A549 (cell line): Measurements from ENCODE around the gene APC. TPM values are rescaled to one million over a fixed set of nuclear protein-coding genes. Genes with fewer than 3 reads are reported as not detected.
"Not testable (repeated sequence)": the region's sequence is repeated elsewhere in the genome, so short reads cannot be mapped to it uniquely, and the experiment has no call there.

Experiments
- ATAC-seq, 2 experiments: fragments of 200-7000 bp in 1 of 2; fragments of >200 bp in 1 of 2; cut with Nextera tagmentation in 1 of 2; cut with Tn5 transposase in 1 of 2; 3 replicates each; pipeline versions ENCODE4 v1.8.0 to v1.9.1; 2018 to 2020; ENCODE audit warnings: mild to moderate bottlenecking in 1 of 2, moderate library complexity in 1 of 2
- CTCF ChIA-PET: fragments of 300-600 bp; sonication (Branson Sonifier 250); formaldehyde crosslinking; extraction: SDS; loops from one replicate; lab custom pipeline; 2021; ENCODE audit warnings: antibody characterized with exemption, inconsistent platforms; lab: Yijun Ruan, JAX
- POLR2A ChIA-PET: fragments of 350-600 bp; formaldehyde crosslinking; extraction: SDS; loops from one replicate; lab custom pipeline; 2021; ENCODE audit warnings: antibody characterized with exemption, inconsistent platforms; lab: Yijun Ruan, JAX
- DNase-seq, 2 experiments: peaks; one replicate each; pipeline versions ENCODE4 v3.0.0 to v3.0.0-alpha.2; 2011 to 2016; ENCODE audit warnings: low read depth in 1 of 2, low spot score in 1 of 2
- FAIRE-seq: peaks from 2 replicates; lab custom pipeline; 2011; peaks lifted over from hg19 to GRCh38; lab: Jason Lieb, UNC
- H3K27ac ChIP-seq, 2 experiments: fragments of >200 bp; sonication (Bioruptor Twin); formaldehyde crosslinking; 3 replicates each; pipeline ENCODE4 v1.5.1; 2016 to 2017
- H3K4me1 ChIP-seq: fragments of >200 bp; sonication (Bioruptor Twin); formaldehyde crosslinking; 3 replicates; pipeline ENCODE4 v1.6.1; 2016
- H3K4me2 ChIP-seq: fragments of >200 bp; sonication (Bioruptor Twin); formaldehyde crosslinking; 3 replicates; pipeline ENCODE4 v1.6.1; 2016
- H3K4me3 ChIP-seq: fragments of >200 bp; sonication (Bioruptor Twin); formaldehyde crosslinking; 3 replicates; pipeline ENCODE4 v1.5.1; 2016
- H3K9me3 ChIP-seq: fragments of >200 bp; sonication (Bioruptor Twin); formaldehyde crosslinking; 3 replicates; pipeline ENCODE4 v1.6.1; 2016
- CHD4 ChIP-seq: fragments of 200-600 bp; sonication (generic); IDR thresholded peaks from 2 replicates; pipeline ENCODE4 v1.6.1; 2016; ENCODE audit warnings: antibody characterized with exemption, mild to moderate bottlenecking, borderline replicate concordance
- EHF ChIP-seq: fragments of 250-450 bp; sonication (Bioruptor Pico); IDR thresholded peaks from 2 replicates; pipeline ENCODE4 v1.5.0; 2020; ENCODE audit warnings: mild to moderate bottlenecking
- EHMT2 ChIP-seq: fragments of 200-600 bp; sonication (generic); IDR thresholded peaks from 2 replicates; pipeline ENCODE4 v1.6.1; 2016; ENCODE audit warnings: antibody characterized with exemption, low read depth, mild to moderate bottlenecking, moderate library complexity
- FOSL2 ChIP-seq, 2 experiments: fragments of 450-650 bp in 1 of 2; fragments of >200 bp in 1 of 2; sonication (Bioruptor Twin) in 1 of 2; formaldehyde crosslinking; IDR thresholded peaks; 2 replicates each; pipeline versions ENCODE4 v1.5.0 to v1.6.1; 2016 to 2020; ENCODE audit warnings: mild to moderate bottlenecking in 1 of 2, moderate library complexity in 1 of 2
- FOXS1 ChIP-seq: fragments of 250-450 bp; sonication (Bioruptor Pico); IDR thresholded peaks from 2 replicates; pipeline ENCODE4 v1.5.0; 2020; ENCODE audit warnings: mild to moderate bottlenecking, moderate library complexity
- HDAC2 ChIP-seq: fragments of 200-600 bp; sonication (generic); IDR thresholded peaks from 2 replicates; pipeline ENCODE4 v1.6.1; 2016
- HMGXB4 ChIP-seq: fragments of 250-450 bp; sonication (Bioruptor Pico); IDR thresholded peaks from 2 replicates; pipeline ENCODE4 v1.5.0; 2021; ENCODE audit warnings: mild to moderate bottlenecking, moderate library complexity, borderline replicate concordance
- HOXB5 ChIP-seq: fragments of 250-450 bp; sonication (Bioruptor Pico); IDR thresholded peaks from 2 replicates; pipeline ENCODE4 v1.5.0; 2020; ENCODE audit warnings: mild to moderate bottlenecking, moderate library complexity
- MAFK ChIP-seq: fragments of 450-650 bp; IDR thresholded peaks from 2 replicates; pipeline ENCODE4 v1.6.1; 2014; ENCODE audit not compliant: partially characterized antibody
- MAX ChIP-seq: IDR thresholded peaks from 2 replicates; pipeline ENCODE4 v1.6.1; 2012
- POLR2A ChIP-seq: IDR thresholded peaks from 2 replicates; pipeline ENCODE4 v1.6.1; 2012; ENCODE audit warnings: mild to moderate bottlenecking, low read length
- POLR2AphosphoS2 ChIP-seq: conservative IDR thresholded peaks from 2 replicates; pipeline ENCODE4 v1.6.1; 2012; ENCODE audit warnings: low read length, improper control_type of control experiment, inconsistent platforms
- RAD21 ChIP-seq, 2 experiments: fragments of >200 bp in 1 of 2; sonication (Bioruptor Twin) in 1 of 2; formaldehyde crosslinking in 1 of 2; IDR thresholded peaks in 1 of 2; conservative IDR thresholded peaks in 1 of 2; 2 replicates in 1 of 2; 3 replicates in 1 of 2; pipeline ENCODE4 v1.6.1; 2012 to 2018; ENCODE audit warnings: inconsistent platforms in 1 of 2
- RARB ChIP-seq: fragments of 250-450 bp; sonication (Bioruptor Pico); IDR thresholded peaks from 2 replicates; pipeline ENCODE4 v1.8.0; 2021; ENCODE audit warnings: mild to moderate bottlenecking, moderate library complexity
- RCOR1 ChIP-seq: fragments of 150-350 bp; IDR thresholded peaks from 2 replicates; pipeline ENCODE4 v1.6.1; 2014; ENCODE audit warnings: antibody characterized with exemption, low read length, low read depth
- RFX5 ChIP-seq: fragments of 450-650 bp; IDR thresholded peaks from 2 replicates; pipeline ENCODE4 v1.7.1; 2014; ENCODE audit warnings: antibody characterized with exemption, mild to moderate bottlenecking, moderate library complexity
- RNF2 ChIP-seq: fragments of 200-600 bp; sonication (generic); IDR thresholded peaks from 2 replicates; pipeline ENCODE4 v1.6.1; 2016; ENCODE audit warnings: low read depth, mild to moderate bottlenecking, antibody characterized with exemption, moderate library complexity, borderline replicate concordance
- SREBF2 ChIP-seq: fragments of 450-650 bp; IDR thresholded peaks from 2 replicates; pipeline ENCODE4 v1.6.1; 2014; ENCODE audit warnings: mild to moderate bottlenecking, moderate library complexity
- ZNF302 ChIP-seq: fragments of 250-450 bp; sonication (Bioruptor Pico); IDR thresholded peaks from 2 replicates; pipeline ENCODE4 v1.9.0; 2021; ENCODE audit warnings: inconsistent platforms, mild to moderate bottlenecking, moderate library complexity
- WGBS: methylation state at CpG from one replicate; pipeline ENCODE4 v1.1.6; 2017; ENCODE audit errors: missing lambda C conversion rate; 5-methylcytosine and 5-hydroxymethylcytosine counted together
- polyA plus RNA-seq, 4 experiments: library from polyadenylated mRNA; depleted of rRNA in 3 of 4; stranded (reverse); fragments of >200 nt; fragmentation: RNase III in 1 of 4; extraction: RNeasy Plus Mini Kit Qiagen cat#74134 plus additional on column Dnase treatment in 1 of 4; gene quantifications; 2 replicates in 3 of 4; 3 replicates in 1 of 4; pipeline ENCODE4 v1.2.3, GENCODE V29; 2011 to 2017
- TF ChIP-seq, protein P1 (sequence below): fragments of 450-650 bp; IDR thresholded peaks from 2 replicates; pipeline ENCODE4 v1.6.1; 2014; ENCODE audit warnings: antibody characterized with exemption

The APC gene
- polyA plus RNA-seq, 2 of the 4 experiments (the other 2 are of a cell fraction): 10.6 to 21.2 TPM

GRCh38 chr5:112885001-112885400, 147.3 kb downstream of the APC start:
- Histone ChIP-seq H3K4me3 (no peak overlapping the region), H3K4me2 (no peak overlapping the region), H3K4me1 (no peaks in the 10 kb centered on the region), H3K9me3 (no peaks in the 10 kb centered on the region), H3K27ac (no peak overlapping the region)
- FAIRE-seq (no peak), ATAC-seq (no peak), DNase-seq (no peak)
- 82% methylated on average over 3 of the region's 3 CpGs for WGBS
- ChIA-PET CTCF (interaction anchor here (1.2 to 2.7 kb wide), 2 partner anchors 11 to 15 kb away, joined by 5 to 8 read pairs; no protein-coding TSS in a partner anchor), POLR2A (no interaction called here)
- TF ChIP-seq EHMT2 (no peak), FOXS1 (CRISPR knock-in tag) (no peak), MAFK (no peak), POLR2AphosphoS2 (no peak)

- no peaks in the 10 kb centered on the region for H3K4me1 ChIP-seq
- H3K4me3 ChIP-seq: no peak overlapping the region
- H3K9me3 ChIP-seq: no peaks in the 10 kb centered on the region
- CTCF ChIA-PET: no interaction called here
- TF ChIP-seq HDAC2: no peak
- no peak for TF ChIP-seq FOSL2 (IDR thresholded peaks at IDR 0.05)
- no peak for TF ChIP-seq FOSL2 (CRISPR knock-in tag; IDR thresholded peaks at IDR 0.05)
- TF ChIP-seq ZNF302: no peak
- TF ChIP-seq RNF2: no peak
- no peak for TF ChIP-seq RCOR1
- TF ChIP-seq RFX5: no peak
- TF ChIP-seq RAD21 (conservative IDR thresholded peaks at IDR 0.05 in 1 of 2, IDR thresholded peaks at IDR 0.05 in 1 of 2): no peak
- no peak for TF ChIP-seq HMGXB4 (CRISPR knock-in tag)
- no peak for TF ChIP-seq HOXB5
- no peak for TF ChIP-seq EHF (CRISPR knock-in tag)
- TF ChIP-seq SREBF2: no peak
- no peak for TF ChIP-seq MAX
- TF ChIP-seq CHD4: no peak
- no peak for TF ChIP-seq POLR2A
- no peak for TF ChIP-seq RARB (CRISPR knock-in tag)
- TF ChIP-seq MAFK: no peak
- TF ChIP-seq, protein P1, sequence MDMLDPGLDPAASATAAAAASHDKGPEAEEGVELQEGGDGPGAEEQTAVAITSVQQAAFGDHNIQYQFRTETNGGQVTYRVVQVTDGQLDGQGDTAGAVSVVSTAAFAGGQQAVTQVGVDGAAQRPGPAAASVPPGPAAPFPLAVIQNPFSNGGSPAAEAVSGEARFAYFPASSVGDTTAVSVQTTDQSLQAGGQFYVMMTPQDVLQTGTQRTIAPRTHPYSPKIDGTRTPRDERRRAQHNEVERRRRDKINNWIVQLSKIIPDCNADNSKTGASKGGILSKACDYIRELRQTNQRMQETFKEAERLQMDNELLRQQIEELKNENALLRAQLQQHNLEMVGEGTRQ: no peak
- TF ChIP-seq, all 56 proteins: peak for 0
- WGBS: 97% methylated on average over 4 of the region's 4 CpGs
- no peak overlapping the region for H3K4me2 ChIP-seq
- no peak for DNase-seq
- POLR2A ChIA-PET: no interaction called here
- FAIRE-seq: no peak
- ATAC-seq: no peak
- H3K27ac ChIP-seq: no peak overlapping the region
These were observed 149.3 kb downstream of the APC start for GRCh38 chr5:112886975-112887374.

- H3K9me3 ChIP-seq, H3K4me1 ChIP-seq, H3K27ac ChIP-seq, H3K4me2 ChIP-seq, POLR2A ChIA-PET, DNase-seq, ATAC-seq, FAIRE-seq, H3K4me3 ChIP-seq: not testable (repeated sequence)
- 80% methylated on average over 8 of the region's 8 CpGs for WGBS
- CTCF ChIA-PET: interaction anchor here (0.7 to 1.4 kb wide), 3 partner anchors 10 to 72 kb away, joined by 3 to 4 read pairs (median 3); partner anchors contain the start of gene SRP19
These were observed 154.4 kb downstream of the APC start for GRCh38 chr5:112892066-112892465.
